ENCODE data around the gene SH2D4B.

The SH2D4B gene

GRCh38 chr10:80660266-80660665 is 122.6 kb downstream of the SH2D4B start:
- no peak overlapping the region for H3K4me3 ChIP-seq (ENCODE audit: low read length in 2 of 2)
- peaks cover 0 to 7% of the 10 kb centered on the region in 2 donors for H3K9me3 ChIP-seq (ENCODE audit: control insufficient read depth in 2 of 2, low read length in 2 of 2)
- H3K4me1 ChIP-seq (ENCODE audit: control insufficient read depth in 2 of 2, insufficient read depth in 2 of 2, low read length in 2 of 2): peaks cover 2 to 3% of the 10 kb centered on the region in 2 donors
- no peak overlapping the region for H3K9ac ChIP-seq (ENCODE audit: low read depth in 1 of 2, low read length in 2 of 2)
- H3K27ac ChIP-seq (ENCODE audit: low read depth in 2 of 2, low read length in 2 of 2): no peak overlapping the region
- no peaks in the 10 kb centered on the region for H3K27me3 ChIP-seq (ENCODE audit: control insufficient read depth in 2 of 2, insufficient read depth in 2 of 2, low read length in 2 of 2)
- H3K36me3 ChIP-seq (ENCODE audit: control insufficient read depth in 2 of 2, insufficient read depth in 2 of 2, low read length in 2 of 2): no peaks in the 10 kb centered on the region

GRCh38 chr10:80660736-80661135 is 123.0 kb downstream of the SH2D4B start:
- Histone ChIP-seq H3K4me1 (ENCODE audit: control insufficient read depth in 2 of 2, insufficient read depth in 2 of 2, low read length in 2 of 2) (peaks cover 2 to 3% of the 10 kb centered on the region in 2 donors), H3K27me3 (ENCODE audit: control insufficient read depth in 2 of 2, insufficient read depth in 2 of 2, low read length in 2 of 2) (no peaks in the 10 kb centered on the region), H3K27ac (ENCODE audit: low read depth in 2 of 2, low read length in 2 of 2) (no peak overlapping the region), H3K9ac (ENCODE audit: low read depth in 1 of 2, low read length in 2 of 2) (no peak overlapping the region), H3K36me3 (ENCODE audit: control insufficient read depth in 2 of 2, insufficient read depth in 2 of 2, low read length in 2 of 2) (no peaks in the 10 kb centered on the region), H3K9me3 (ENCODE audit: control insufficient read depth in 2 of 2, low read length in 2 of 2) (peaks cover 0 to 5% of the 10 kb centered on the region in 2 donors), H3K4me3 (ENCODE audit: low read length in 2 of 2) (no peak overlapping the region)

- Histone ChIP-seq H3K27me3 (ENCODE audit: control insufficient read depth in 2 of 2, insufficient read depth in 2 of 2, low read length in 2 of 2) (no peaks in the 10 kb centered on the region), H3K4me3 (ENCODE audit: low read length in 2 of 2) (no peak overlapping the region), H3K9ac (ENCODE audit: low read depth in 1 of 2, low read length in 2 of 2) (no peak overlapping the region), H3K36me3 (ENCODE audit: control insufficient read depth in 2 of 2, insufficient read depth in 2 of 2, low read length in 2 of 2) (no peaks in the 10 kb centered on the region), H3K4me1 (ENCODE audit: control insufficient read depth in 2 of 2, insufficient read depth in 2 of 2, low read length in 2 of 2) (peaks cover 2 to 3% of the 10 kb centered on the region in 2 donors), H3K27ac (ENCODE audit: low read depth in 2 of 2, low read length in 2 of 2) (no peak overlapping the region), H3K9me3 (ENCODE audit: control insufficient read depth in 2 of 2, low read length in 2 of 2) (no peaks in the 10 kb centered on the region)
Measured at GRCh38 chr10:80661526-80661925, 123.8 kb downstream of the SH2D4B start.

- Histone ChIP-seq H3K4me1 (ENCODE audit: control insufficient read depth in 2 of 2, insufficient read depth in 2 of 2, low read length in 2 of 2) (peaks cover 2 to 3% of the 10 kb centered on the region in 2 donors), H3K27me3 (ENCODE audit: control insufficient read depth in 2 of 2, insufficient read depth in 2 of 2, low read length in 2 of 2) (no peaks in the 10 kb centered on the region), H3K27ac (ENCODE audit: low read depth in 2 of 2, low read length in 2 of 2) (peak overlapping the region; percentile 13 to 15), H3K9ac (ENCODE audit: low read depth in 1 of 2, low read length in 2 of 2) (peak overlapping the region; percentile 16 to 52), H3K4me3 (ENCODE audit: low read length in 2 of 2) (peak overlapping the region in 1 of 2 donors; percentile 20), H3K36me3 (ENCODE audit: control insufficient read depth in 2 of 2, insufficient read depth in 2 of 2, low read length in 2 of 2) (no peaks in the 10 kb centered on the region), H3K9me3 (ENCODE audit: control insufficient read depth in 2 of 2, low read length in 2 of 2) (no peaks in the 10 kb centered on the region)
Measured at GRCh38 chr10:80662429-80663261, 124.9 kb downstream of the SH2D4B start.

- Histone ChIP-seq H3K27me3 (ENCODE audit: control insufficient read depth in 2 of 2, insufficient read depth in 2 of 2, low read length in 2 of 2) (no peaks in the 10 kb centered on the region), H3K36me3 (ENCODE audit: control insufficient read depth in 2 of 2, insufficient read depth in 2 of 2, low read length in 2 of 2) (no peaks in the 10 kb centered on the region), H3K4me3 (ENCODE audit: low read length in 2 of 2) (no peak overlapping the region), H3K27ac (ENCODE audit: low read depth in 2 of 2, low read length in 2 of 2) (no peak overlapping the region), H3K9me3 (ENCODE audit: control insufficient read depth in 2 of 2, low read length in 2 of 2) (no peaks in the 10 kb centered on the region), H3K4me1 (ENCODE audit: control insufficient read depth in 2 of 2, insufficient read depth in 2 of 2, low read length in 2 of 2) (peaks cover 2 to 3% of the 10 kb centered on the region in 2 donors), H3K9ac (ENCODE audit: low read depth in 1 of 2, low read length in 2 of 2) (no peak overlapping the region)
Measured at GRCh38 chr10:80664071-80664680, 126.5 kb downstream of the SH2D4B start.

- Histone ChIP-seq H3K9ac (ENCODE audit: low read depth in 1 of 2, low read length in 2 of 2) (no peak overlapping the region), H3K4me3 (ENCODE audit: low read length in 2 of 2) (no peak overlapping the region), H3K36me3 (ENCODE audit: control insufficient read depth in 2 of 2, insufficient read depth in 2 of 2, low read length in 2 of 2) (no peaks in the 10 kb centered on the region), H3K27ac (ENCODE audit: low read depth in 2 of 2, low read length in 2 of 2) (no peak overlapping the region), H3K9me3 (ENCODE audit: control insufficient read depth in 2 of 2, low read length in 2 of 2) (no peaks in the 10 kb centered on the region), H3K27me3 (ENCODE audit: control insufficient read depth in 2 of 2, insufficient read depth in 2 of 2, low read length in 2 of 2) (no peaks in the 10 kb centered on the region), H3K4me1 (ENCODE audit: control insufficient read depth in 2 of 2, insufficient read depth in 2 of 2, low read length in 2 of 2) (no peaks in the 10 kb centered on the region)
Measured at GRCh38 chr10:80669485-80669884, 131.8 kb downstream of the SH2D4B start.

GRCh38 chr10:80670774-80671173 is 133.1 kb downstream of the SH2D4B start:
- no peak overlapping the region for H3K27ac ChIP-seq (ENCODE audit: low read depth in 2 of 2, low read length in 2 of 2)
- H3K9ac ChIP-seq (ENCODE audit: low read depth in 1 of 2, low read length in 2 of 2): no peak overlapping the region
- H3K9me3 ChIP-seq (ENCODE audit: control insufficient read depth in 2 of 2, low read length in 2 of 2): no peaks in the 10 kb centered on the region
- H3K4me1 ChIP-seq (ENCODE audit: control insufficient read depth in 2 of 2, insufficient read depth in 2 of 2, low read length in 2 of 2): no peaks in the 10 kb centered on the region
- no peaks in the 10 kb centered on the region for H3K36me3 ChIP-seq (ENCODE audit: control insufficient read depth in 2 of 2, insufficient read depth in 2 of 2, low read length in 2 of 2)
- H3K27me3 ChIP-seq (ENCODE audit: control insufficient read depth in 2 of 2, insufficient read depth in 2 of 2, low read length in 2 of 2): no peaks in the 10 kb centered on the region
- no peak overlapping the region for H3K4me3 ChIP-seq (ENCODE audit: low read length in 2 of 2)

- Histone ChIP-seq H3K9me3 (ENCODE audit: control insufficient read depth in 2 of 2, low read length in 2 of 2) (no peaks in the 10 kb centered on the region), H3K4me1 (ENCODE audit: control insufficient read depth in 2 of 2, insufficient read depth in 2 of 2, low read length in 2 of 2) (no peaks in the 10 kb centered on the region), H3K27ac (ENCODE audit: low read depth in 2 of 2, low read length in 2 of 2) (no peak overlapping the region), H3K36me3 (ENCODE audit: control insufficient read depth in 2 of 2, insufficient read depth in 2 of 2, low read length in 2 of 2) (no peaks in the 10 kb centered on the region), H3K27me3 (ENCODE audit: control insufficient read depth in 2 of 2, insufficient read depth in 2 of 2, low read length in 2 of 2) (no peaks in the 10 kb centered on the region), H3K4me3 (ENCODE audit: low read length in 2 of 2) (no peak overlapping the region), H3K9ac (ENCODE audit: low read depth in 1 of 2, low read length in 2 of 2) (no peak overlapping the region)
Measured at GRCh38 chr10:80671847-80672246, 134.1 kb downstream of the SH2D4B start.

- no peaks in the 10 kb centered on the region for H3K9me3 ChIP-seq (ENCODE audit: control insufficient read depth in 2 of 2, low read length in 2 of 2)
- no peaks in the 10 kb centered on the region for H3K27me3 ChIP-seq (ENCODE audit: control insufficient read depth in 2 of 2, insufficient read depth in 2 of 2, low read length in 2 of 2)
- no peak overlapping the region for H3K9ac ChIP-seq (ENCODE audit: low read depth in 1 of 2, low read length in 2 of 2)
- no peaks in the 10 kb centered on the region for H3K4me1 ChIP-seq (ENCODE audit: control insufficient read depth in 2 of 2, insufficient read depth in 2 of 2, low read length in 2 of 2)
- H3K4me3 ChIP-seq (ENCODE audit: low read length in 2 of 2): no peak overlapping the region
- no peak overlapping the region for H3K27ac ChIP-seq (ENCODE audit: low read depth in 2 of 2, low read length in 2 of 2)
- no peaks in the 10 kb centered on the region for H3K36me3 ChIP-seq (ENCODE audit: control insufficient read depth in 2 of 2, insufficient read depth in 2 of 2, low read length in 2 of 2)
Measured at GRCh38 chr10:80672613-80673012, 134.9 kb downstream of the SH2D4B start.

- Histone ChIP-seq H3K9me3 (ENCODE audit: control insufficient read depth in 2 of 2, low read length in 2 of 2) (no peaks in the 10 kb centered on the region), H3K9ac (ENCODE audit: low read depth in 1 of 2, low read length in 2 of 2) (no peak overlapping the region), H3K36me3 (ENCODE audit: control insufficient read depth in 2 of 2, insufficient read depth in 2 of 2, low read length in 2 of 2) (no peaks in the 10 kb centered on the region), H3K4me1 (ENCODE audit: control insufficient read depth in 2 of 2, insufficient read depth in 2 of 2, low read length in 2 of 2) (no peaks in the 10 kb centered on the region), H3K4me3 (ENCODE audit: low read length in 2 of 2) (no peak overlapping the region), H3K27ac (ENCODE audit: low read depth in 2 of 2, low read length in 2 of 2) (no peak overlapping the region), H3K27me3 (ENCODE audit: control insufficient read depth in 2 of 2, insufficient read depth in 2 of 2, low read length in 2 of 2) (no peaks in the 10 kb centered on the region)
Measured at GRCh38 chr10:80674809-80675208, 137.1 kb downstream of the SH2D4B start.
